Ovary (tissue), 9 donors: ENCODE data around the gene UBE2QL1. TPM values are rescaled to one million over a fixed set of nuclear protein-coding genes. Genes with fewer than 3 reads are reported as not detected.

Experiments
- DNase-seq, 5 donors: peaks; one replicate each; pipeline ENCODE4 v3.0.0-alpha.2; 2019 to 2020
- H3K27ac ChIP-seq, 2 donors: fragments of 200-600 bp; one replicate each; pipeline versions ENCODE4 v1.5.1 to v1.8.0; 2019 to 2022
- H3K27me3 ChIP-seq: fragments of 200-600 bp; one replicate; pipeline ENCODE4 v1.8.0; 2022
- H3K36me3 ChIP-seq: fragments of 200-600 bp; sonication (generic); one replicate; pipeline ENCODE4 v1.5.1; 2019
- H3K4me1 ChIP-seq: one replicate; pipeline ENCODE4 v1.8.1; 2013; ENCODE audit warnings: mild to moderate bottlenecking, moderate library complexity; ENCODE audit not compliant: insufficient read depth
- H3K4me3 ChIP-seq: fragments of 200-600 bp; sonication (generic); one replicate; pipeline ENCODE4 v1.5.1; 2017
- H3K9me3 ChIP-seq, 2 donors: fragments of 200-600 bp in 1 of 2; sonication (generic) in 1 of 2; one replicate each; pipeline versions ENCODE4 v1.5.1 to v1.8.1; 2013 to 2019; ENCODE audit warnings: mild to moderate bottlenecking in 1 of 2, moderate library complexity in 1 of 2
- CTCF ChIP-seq, 3 donors: fragments of 450-650 bp in 2 of 3; fragments of 200-600 bp in 1 of 3; IDR thresholded peaks; one replicate each; pipeline versions ENCODE4 v1.5.1 to v1.8.0; 2016 to 2022; ENCODE audit warnings: antibody characterized with exemption in 3 of 3, mild to moderate bottlenecking in 1 of 3
- EP300 ChIP-seq: sonication (generic); formaldehyde crosslinking; IDR thresholded peaks from one replicate; pipeline ENCODE4 v1.6.1; 2017; ENCODE audit warnings: antibody characterized with exemption
- POLR2A ChIP-seq: fragments of 450-650 bp; IDR thresholded peaks from one replicate; pipeline ENCODE4 v1.6.1; 2017; ENCODE audit warnings: antibody characterized with exemption, mild to moderate bottlenecking, moderate library complexity
- WGBS, 3 donors: extraction: QIAGEN DNeasy Blood & Tissue Kit in 1 of 3; methylation state at CpG; one replicate each; pipeline versions ENCODE4 v1.1.5 to v1.1.7; 2013 to 2017; 5-methylcytosine and 5-hydroxymethylcytosine counted together
- intact Hi-C, 4 donors: fragments of 100-400 bp; cut with DNase I; formaldehyde crosslinking; loops; one replicate each; pipeline versions ENCODE4 v1.11.0 to v1.15.1; 2022 to 2023
- polyA plus RNA-seq, 2 donors: library from polyadenylated mRNA; stranded (reverse); fragments of 200-250 nt in 1 of 2; fragments of 350-450 nt in 1 of 2; fragmentation: Illumina TruSeq in 1 of 2; extraction: RNeasy Lipid Tissue Mini Kit (QIAGEN cat#74804) in 1 of 2; gene quantifications; one replicate each; pipeline ENCODE4 v1.2.3, GENCODE V29; 2013 to 2014
- total RNA-seq, 7 donors: library from RNA; depleted of rRNA in 2 of 7; stranded (reverse); fragments of >200 nt in 2 of 7; fragmentation: NEBNext Ultra II Directional in 3 of 7; extraction: Animal tissue kit (Norgen Biotek cat#: 25700) in 3 of 7; gene quantifications; one replicate each; pipeline versions ENCODE4 v1.1.0 to v1.2.4, GENCODE V29; 2016 to 2023
- donor health status: DM: no; HTN: no; CAD: no; lungs with moderate emphysema.
- donor health status: DM: no; HTN: no; CAD: no.
- donor health status: Bipolar disorder and iron deficiency.
- donor health status: DM: yes; HTN: yes; CAD: no.
- donor health status: DM: no; HTN: no; CAD: no.
- donor health status: DM: yes; HTN: yes; CAD: no.

UBE2QL1 gene
- total and polyA plus RNA-seq, 9 donors = 0.30 to 6.4 (median 1.3) TPM

GRCh38 chr5:6498968-6499367 lies 50.3 kb downstream of the UBE2QL1 start:
- Histone ChIP-seq H3K4me1 (peaks cover 4% of the 10 kb centered on the region), H3K9me3 (no peaks in the 10 kb centered on the region), H3K27me3 (no peaks in the 10 kb centered on the region), H3K36me3 (no peaks in the 10 kb centered on the region), H3K27ac (no peak overlapping the region), H3K4me3 (no peak overlapping the region)
- intact Hi-C loops = no loop called here
- TF ChIP-seq CTCF (IDR thresholded peaks at IDR 0.05) (no peak), EP300 (no peak), POLR2A (no peak)
- 89 to 92% (median 91%) methylated on average over 4 of the region's 4 CpGs for WGBS, 3 donors
- DNase-seq = no peak

DNA sequence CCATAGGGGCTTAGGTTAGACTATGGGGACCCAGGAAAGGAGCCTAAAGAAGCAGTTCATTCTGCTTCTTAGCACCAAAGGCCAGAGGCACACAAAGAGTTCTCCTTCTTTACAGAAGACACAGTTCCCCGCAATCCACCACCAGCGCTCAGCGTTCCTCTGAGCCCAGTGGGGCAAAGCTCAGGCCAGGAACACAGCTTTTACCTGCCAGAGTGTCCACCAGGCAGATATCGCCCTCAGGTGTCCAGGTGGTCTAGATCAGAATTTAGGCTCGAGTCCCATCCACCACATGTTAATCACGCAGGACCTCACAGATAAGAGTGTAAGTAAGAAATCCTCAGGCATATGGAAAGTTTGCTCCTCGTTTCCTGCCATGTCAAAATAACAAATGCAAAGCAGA lies 53.0 kb downstream of the UBE2QL1 start:
- Histone ChIP-seq H3K9me3 (no peaks in the 10 kb centered on the region), H3K27ac (no peak overlapping the region), H3K36me3 (no peaks in the 10 kb centered on the region), H3K27me3 (no peaks in the 10 kb centered on the region), H3K4me1 (no peaks in the 10 kb centered on the region), H3K4me3 (no peak overlapping the region)
- intact Hi-C loops = no loop called here
- TF ChIP-seq EP300 (no peak), CTCF (IDR thresholded peaks at IDR 0.05) (no peak), POLR2A (no peak)
- 41 to 43% (median 41%) methylated on average over 7 of the region's 7 CpGs for WGBS, 3 donors
- no peak for DNase-seq

- no peaks in the 10 kb centered on the region for H3K36me3 ChIP-seq
- no peak for TF ChIP-seq EP300
- 87 to 88% (median 87%) methylated on average over 4 of the region's 4 CpGs for WGBS, 3 donors
- no peaks in the 10 kb centered on the region for H3K9me3 ChIP-seq
- DNase-seq = no peak
- no peaks in the 10 kb centered on the region for H3K27me3 ChIP-seq
- H3K4me3 ChIP-seq = no peak overlapping the region
- no peaks in the 10 kb centered on the region for H3K4me1 ChIP-seq
- intact Hi-C loops = no loop called here
- H3K27ac ChIP-seq = no peak overlapping the region
Observed at GRCh38 chr5:6502421-6502820, 53.8 kb downstream of the UBE2QL1 start.

- no peak for DNase-seq
- Histone ChIP-seq H3K27ac (no peak overlapping the region), H3K36me3 (no peaks in the 10 kb centered on the region), H3K27me3 (no peaks in the 10 kb centered on the region), H3K4me3 (no peak overlapping the region), H3K4me1 (no peaks in the 10 kb centered on the region), H3K9me3 (no peaks in the 10 kb centered on the region)
- intact Hi-C loops = no loop called here
- WGBS, 3 donors = 85 to 89% (median 85%) methylated on average over 4 of the region's 4 CpGs
- no peak for TF ChIP-seq CTCF (IDR thresholded peaks at IDR 0.05)
- TF ChIP-seq EP300 = no peak
- TF ChIP-seq POLR2A = no peak
Observed at GRCh38 chr5:6503342-6503741, 54.7 kb downstream of the UBE2QL1 start.

DNA sequence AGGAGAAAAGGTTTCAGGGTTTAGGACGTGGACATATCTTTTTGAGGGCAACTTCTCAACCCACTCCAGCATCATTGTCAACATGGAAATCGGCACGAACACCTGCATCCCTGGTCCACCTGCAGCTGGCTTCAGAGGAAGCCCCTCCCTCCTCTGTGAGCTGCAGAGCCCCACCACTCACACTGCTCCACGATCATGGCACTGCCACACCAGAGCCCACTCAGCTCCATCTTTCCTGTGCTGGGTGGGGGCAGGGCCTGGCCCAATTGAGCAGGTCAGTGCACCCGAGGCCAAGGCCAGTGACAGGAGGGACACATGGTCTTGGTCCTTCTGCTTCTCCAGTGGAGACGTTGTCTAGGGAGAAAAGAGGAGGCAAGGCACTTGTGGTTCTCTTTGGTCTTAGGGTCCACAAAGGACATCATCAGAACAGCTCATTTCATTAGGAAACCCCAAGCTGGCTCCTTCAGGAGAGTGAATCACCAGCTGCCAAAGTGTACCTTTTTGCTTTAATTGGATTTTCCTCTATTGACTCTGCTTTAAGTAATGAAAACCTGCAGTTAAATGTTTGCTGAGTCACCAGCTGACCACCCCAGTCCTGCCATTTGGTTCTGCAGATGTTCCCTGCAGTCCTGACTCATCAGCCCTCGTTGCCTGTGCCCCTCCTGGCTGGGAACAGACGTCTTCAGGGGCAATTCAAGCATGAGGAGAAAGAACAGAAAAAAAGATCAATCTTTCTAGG lies 56.2 kb downstream of the UBE2QL1 start:
- intact Hi-C loops = no loop called here
- 67 to 74% (median 74%) methylated on average over 8 of the region's 8 CpGs for WGBS, 3 donors
- TF ChIP-seq CTCF (IDR thresholded peaks at IDR 0.05) (no peak), POLR2A (no peak), EP300 (no peak)

More for the DNA sequence above, 56.2 kb downstream of the UBE2QL1 start:
- no peaks in the 10 kb centered on the region for H3K36me3 ChIP-seq
- no peaks in the 10 kb centered on the region for H3K27me3 ChIP-seq
- H3K4me3 ChIP-seq = no peak overlapping the region
- no peak for DNase-seq
- H3K9me3 ChIP-seq = no peaks in the 10 kb centered on the region
- H3K27ac ChIP-seq = no peak overlapping the region
- no peaks in the 10 kb centered on the region for H3K4me1 ChIP-seq
